ENCODE measurements around the gene FAM221B. TPM values are rescaled to one million over a fixed set of nuclear protein-coding genes. Genes with fewer than 3 reads are reported as not detected.

FAM221B gene
- total and polyA plus RNA-seq, 2 of the 4 experiments (the other 2 are of a cell fraction) = not detected

DNA sequence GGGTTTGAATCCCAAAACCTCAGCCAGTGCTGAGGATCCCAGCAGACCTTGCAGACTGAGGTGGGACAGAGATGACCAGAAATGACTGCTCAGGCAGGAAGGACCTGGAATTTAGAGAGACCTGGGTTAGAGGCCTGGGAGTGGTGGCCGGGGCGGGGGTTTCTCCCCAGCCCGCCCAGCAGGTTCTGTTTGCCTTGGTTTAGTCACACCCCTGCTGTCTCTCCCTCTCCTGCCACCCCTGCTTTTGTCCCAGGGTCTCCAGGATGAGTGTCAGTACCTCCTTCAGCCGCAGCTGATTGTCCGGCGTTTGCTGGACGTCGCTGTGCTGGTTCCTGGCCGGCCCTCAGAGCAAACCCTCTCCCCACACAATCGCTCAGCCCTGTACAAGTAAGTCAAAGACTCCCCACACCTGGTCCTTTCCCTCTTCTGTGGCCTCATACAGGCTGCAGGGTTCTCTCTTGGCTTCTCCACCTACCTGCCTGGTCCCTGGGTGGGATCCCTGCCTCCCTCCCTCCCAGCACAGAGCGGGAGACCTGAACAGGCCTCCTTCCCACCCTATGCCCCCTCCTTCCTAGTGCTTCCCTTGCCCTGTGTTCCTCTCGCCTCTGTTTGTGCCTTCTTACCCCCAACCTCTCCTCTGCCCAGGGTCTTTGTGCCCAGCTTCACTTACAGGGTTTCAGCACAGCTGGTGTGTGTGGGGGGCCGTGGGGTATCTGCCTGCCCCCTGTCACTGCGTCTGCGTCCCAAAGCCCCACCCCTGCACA, 12.5 kb upstream of the FAM221B start:
- no peak overlapping the region for H2BK5ac ChIP-seq (ENCODE audit: low read depth, low read length, poor library complexity, severe bottlenecking)
- TF ChIP-seq, protein P1, sequence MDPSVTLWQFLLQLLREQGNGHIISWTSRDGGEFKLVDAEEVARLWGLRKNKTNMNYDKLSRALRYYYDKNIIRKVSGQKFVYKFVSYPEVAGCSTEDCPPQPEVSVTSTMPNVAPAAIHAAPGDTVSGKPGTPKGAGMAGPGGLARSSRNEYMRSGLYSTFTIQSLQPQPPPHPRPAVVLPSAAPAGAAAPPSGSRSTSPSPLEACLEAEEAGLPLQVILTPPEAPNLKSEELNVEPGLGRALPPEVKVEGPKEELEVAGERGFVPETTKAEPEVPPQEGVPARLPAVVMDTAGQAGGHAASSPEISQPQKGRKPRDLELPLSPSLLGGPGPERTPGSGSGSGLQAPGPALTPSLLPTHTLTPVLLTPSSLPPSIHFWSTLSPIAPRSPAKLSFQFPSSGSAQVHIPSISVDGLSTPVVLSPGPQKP (IDR thresholded peaks at IDR 0.05; ENCODE audit: borderline replicate concordance, low read depth, low read length) = no peak
- no peak overlapping the region for H3K9ac ChIP-seq (ENCODE audit: low read depth, low read length)
- H3K27ac ChIP-seq (ENCODE audit: insufficient read depth, low read length) = no peak overlapping the region
- POLR2A ChIA-PET (ENCODE audit: unreplicated experiment) = no interaction called here
- DNase-seq = no peak
- no peak overlapping the region for H3K14ac ChIP-seq (replicated peaks; ENCODE audit: low read depth, low read length)
- no peak overlapping the region for H2AK9ac ChIP-seq (replicated peaks; ENCODE audit: low read depth, low read length, poor library complexity)
- H3K23ac ChIP-seq (ENCODE audit: low read depth, low read length) = no peak overlapping the region
- no peak overlapping the region for H4K8ac ChIP-seq (ENCODE audit: low read depth in 2 of 2, low read length in 2 of 2)
- H3K18ac ChIP-seq (ENCODE audit: low read depth, low read length) = no peak overlapping the region
- H2BK15ac ChIP-seq (ENCODE audit: low read depth, low read length) = no peak overlapping the region
- no peak overlapping the region for H3K4ac ChIP-seq (ENCODE audit: low read depth, low read length)
- intact Hi-C loops (cut with micrococcal nuclease) (no loop called here), dilution Hi-C loops (cut with HindIII; ENCODE audit: low sequenced_read_pairs, unreplicated experiment) (no loop called here), in situ Hi-C loops (cut with MboI; ENCODE audit: low sequenced_read_pairs) (no loop called here)
- H3K4me2 ChIP-seq (ENCODE audit: low read depth, low read length) = no peak overlapping the region
- no peak overlapping the region for H3K56ac ChIP-seq (ENCODE audit: extremely low read depth, insufficient read depth, low read length)
- H3K9me3 ChIP-seq (ENCODE audit: control insufficient read depth, insufficient read depth, low read length) = no peaks in the 10 kb centered on the region
- peaks cover 2% of the 10 kb centered on the region; the same call in 1 of the 2 replicates for H3K36me3 ChIP-seq (ENCODE audit: control insufficient read depth, insufficient read depth, low read length)
- no peak overlapping the region for H2BK20ac ChIP-seq (ENCODE audit: low read depth, low read length)
- WGBS, 2 experiments (ENCODE audit: extremely low coverage in 2 of 2, insufficient read length in 1 of 2) = 93% methylated on average over 8 of the region's 15 CpGs; no CpG with 5 or more reads in 1 of the 2 experiments
- H3K4me1 ChIP-seq (ENCODE audit: control insufficient read depth, insufficient read depth, low read length) = peaks cover 17% of the 10 kb centered on the region
- no peak overlapping the region for H2BK120ac ChIP-seq (ENCODE audit: low read depth, low read length)
- H3K79me1 ChIP-seq (ENCODE audit: low read depth in 1 of 2, low read length in 2 of 2) = peaks cover 3 to 4% of the 10 kb centered on the region in 2 experiments; a peak in 1 of 4 replicates
- H3K27me3 ChIP-seq (ENCODE audit: control insufficient read depth, insufficient read depth, low read length) = no peaks in the 10 kb centered on the region
- CTCF ChIA-PET = interaction anchor here (1.2 kb wide), 1 partner anchor 15 kb away, joined by 3 read pairs; no protein-coding TSS in a partner anchor
- H4K20me1 ChIP-seq (ENCODE audit: insufficient read depth, low read length) = peaks cover 9% of the 10 kb centered on the region; the same call in 1 of the 2 replicates
- peaks cover 15% of the 10 kb centered on the region for H3K9me1 ChIP-seq (ENCODE audit: insufficient read depth, low read length)
- no TSS peak for BruUV-seq (replicated peaks)
- no peak overlapping the region for H4K5ac ChIP-seq (ENCODE audit: low read depth, low read length)
- H2AK5ac ChIP-seq (ENCODE audit: low read depth, low read length) = no peak overlapping the region
- no peak for ATAC-seq (ENCODE audit: low read depth)
- H3K4me3 ChIP-seq (ENCODE audit: insufficient read depth, low read depth, low read length) = no peak overlapping the region
- H2AFZ ChIP-seq (replicated peaks; ENCODE audit: low read length, poor library complexity) = no peak overlapping the region
- no peak overlapping the region for H4K91ac ChIP-seq (ENCODE audit: insufficient read depth, low read depth, low read length)
